Ectodermal cell (in vitro differentiated cells): ENCODE data around the gene CNST.
"Not testable (repeated sequence)": the region's sequence is repeated elsewhere in the genome, so short reads cannot be mapped to it uniquely, and the experiment has no call there.

Experiments used
- H3K27ac ChIP-seq: 2 replicates; pipeline ENCODE4 v1.7.0; 2013; ENCODE audit warnings: mild to moderate bottlenecking, low read depth, low read length; ENCODE audit not compliant: insufficient read depth, poor library complexity, severe bottlenecking
- H3K27me3 ChIP-seq: 2 replicates; pipeline ENCODE4 v1.7.0; 2013; ENCODE audit warnings: mild to moderate bottlenecking, low read length; ENCODE audit not compliant: insufficient read depth, control insufficient read depth, poor library complexity, severe bottlenecking
- H3K36me3 ChIP-seq: one replicate; pipeline ENCODE4 v1.7.0; 2013; ENCODE audit warnings: low read length; ENCODE audit not compliant: control insufficient read depth, insufficient read depth
- H3K4me1 ChIP-seq: one replicate; pipeline ENCODE4 v1.7.0; 2013; ENCODE audit warnings: low read length; ENCODE audit not compliant: control insufficient read depth, insufficient read depth
- H3K4me3 ChIP-seq: 2 replicates; pipeline ENCODE4 v1.7.0; 2013; ENCODE audit warnings: low read depth, low read length, control low read depth; ENCODE audit not compliant: insufficient read depth
- H3K9me3 ChIP-seq: 2 replicates; pipeline ENCODE4 v1.7.0; 2013; ENCODE audit warnings: mild to moderate bottlenecking, low read length, moderate library complexity; ENCODE audit not compliant: control insufficient read depth
- WGBS, 2 experiments: methylation state at CpG; one replicate each; pipeline ENCODE4 v1.1.7; 2013; ENCODE audit warnings: missing lambda C conversion rate in 2 of 2; 5-methylcytosine and 5-hydroxymethylcytosine counted together

The CNST gene

GRCh38 chr1:246571309-246571708 lies 5.1 kb downstream of the CNST start:
- H3K9me3 ChIP-seq, H3K27ac ChIP-seq, H3K27me3 ChIP-seq, H3K36me3 ChIP-seq, H3K4me3 ChIP-seq, H3K4me1 ChIP-seq: not testable (repeated sequence)
- 92 to 94% methylated on average over 4 of the region's 4 CpGs for WGBS, 2 experiments

GRCh38 chr1:246571953-246572352 lies 5.7 kb downstream of the CNST start:
- Histone ChIP-seq H3K36me3 (no peaks in the 10 kb centered on the region), H3K4me1 (peaks cover 5% of the 10 kb centered on the region), H3K27ac (no peak overlapping the region), H3K9me3 (no peaks in the 10 kb centered on the region), H3K27me3 (no peaks in the 10 kb centered on the region), H3K4me3 (no peak overlapping the region)
- WGBS, 2 experiments = 98 to 100% methylated on average over 1 of the region's 1 CpG

- Histone ChIP-seq H3K36me3 (no peaks in the 10 kb centered on the region), H3K27me3 (no peaks in the 10 kb centered on the region), H3K4me3 (no peak overlapping the region), H3K9me3 (no peaks in the 10 kb centered on the region), H3K4me1 (peaks cover 1% of the 10 kb centered on the region), H3K27ac (no peak overlapping the region)
- WGBS, 2 experiments = 88 to 96% methylated on average over 1 to 3 of the region's 3 CpGs
These were observed 6.5 kb downstream of the CNST start for GRCh38 chr1:246572785-246573184.

- Histone ChIP-seq H3K27ac (no peak overlapping the region), H3K9me3 (no peaks in the 10 kb centered on the region), H3K27me3 (no peaks in the 10 kb centered on the region), H3K36me3 (no peaks in the 10 kb centered on the region), H3K4me3 (no peak overlapping the region), H3K4me1 (no peaks in the 10 kb centered on the region)
- whole genome bisulfite sequencing, 2 experiments = 94 to 95% methylated on average over 6 of the region's 6 CpGs
These were observed 7.2 kb downstream of the CNST start for GRCh38 chr1:246573491-246573890.

GRCh38 chr1:246576709-246577032 lies 10.4 kb downstream of the CNST start:
- H3K9me3 ChIP-seq = no peaks in the 10 kb centered on the region
- no peak overlapping the region for H3K4me3 ChIP-seq
- no peaks in the 10 kb centered on the region for H3K4me1 ChIP-seq
- no peaks in the 10 kb centered on the region for H3K27me3 ChIP-seq
- H3K27ac ChIP-seq = no peak overlapping the region
- 88 to 93% methylated on average over 3 of the region's 3 CpGs for WGBS, 2 experiments
- H3K36me3 ChIP-seq = no peaks in the 10 kb centered on the region

GRCh38 chr1:246577082-246577719 lies 10.9 kb downstream of the CNST start:
- WGBS, 2 experiments = 84 to 91% methylated on average over 5 of the region's 5 CpGs
- Histone ChIP-seq H3K27ac (no peak overlapping the region), H3K27me3 (no peaks in the 10 kb centered on the region)

GRCh38 chr1:246577720-246578106 lies 11.5 kb downstream of the CNST start:
- Histone ChIP-seq H3K4me3 (no peak overlapping the region), H3K36me3 (no peaks in the 10 kb centered on the region), H3K27ac (no peak overlapping the region), H3K27me3 (no peaks in the 10 kb centered on the region), H3K4me1 (no peaks in the 10 kb centered on the region), H3K9me3 (no peaks in the 10 kb centered on the region)
- 94 to 95% methylated on average over 2 of the region's 2 CpGs for WGBS, 2 experiments

More at GRCh38 chr1:246577082-246577719, 10.9 kb downstream of the CNST start:
- Histone ChIP-seq H3K4me1 (no peaks in the 10 kb centered on the region), H3K9me3 (no peaks in the 10 kb centered on the region), H3K36me3 (no peaks in the 10 kb centered on the region), H3K4me3 (no peak overlapping the region)

GRCh38 chr1:246579818-246580217 lies 13.6 kb downstream of the CNST start:
- WGBS, 2 experiments = 98 to 100% methylated on average over 1 to 3 of the region's 3 CpGs
- Histone ChIP-seq H3K27ac (no peak overlapping the region), H3K4me3 (no peak overlapping the region), H3K9me3 (no peaks in the 10 kb centered on the region), H3K36me3 (no peaks in the 10 kb centered on the region), H3K4me1 (no peaks in the 10 kb centered on the region), H3K27me3 (no peaks in the 10 kb centered on the region)

GRCh38 chr1:246580497-246581370 lies 14.5 kb downstream of the CNST start:
- H3K4me1 ChIP-seq = no peaks in the 10 kb centered on the region
- H3K9me3 ChIP-seq = no peaks in the 10 kb centered on the region
- H3K4me3 ChIP-seq = no peak overlapping the region
- no peaks in the 10 kb centered on the region for H3K36me3 ChIP-seq
- WGBS, 2 experiments = 91 to 94% methylated on average over 14 to 15 of the region's 15 CpGs
- H3K27ac ChIP-seq = no peak overlapping the region
- H3K27me3 ChIP-seq = no peaks in the 10 kb centered on the region

GRCh38 chr1:246582301-246583055 lies 16.2 kb downstream of the CNST start:
- Histone ChIP-seq H3K4me1 (no peaks in the 10 kb centered on the region), H3K27ac (peak overlapping the region; percentile 56), H3K36me3 (no peaks in the 10 kb centered on the region), H3K9me3 (no peaks in the 10 kb centered on the region), H3K4me3 (no peak overlapping the region), H3K27me3 (no peaks in the 10 kb centered on the region)
- 91 to 92% methylated on average over 17 of the region's 17 CpGs for WGBS, 2 experiments
